AG08396 (cell line): ENCODE results near the gene MTTP.

Experiments used
- DNase-seq: peaks from one replicate; pipeline ENCODE4 v3.0.0; 2012; ENCODE audit warnings: low spot score, mixed read lengths

Gene MTTP

GRCh38 chr4:99593781-99594641 lies 19.4 kb downstream of the MTTP start:
- no peak for DNase-seq

- no peak for DNase-seq
Measured at GRCh38 chr4:99594818-99595217, 20.2 kb downstream of the MTTP start.

- DNase-seq: no peak
Measured at GRCh38 chr4:99606716-99607115, 32.1 kb downstream of the MTTP start.

GRCh38 chr4:99608417-99608816 lies 33.8 kb downstream of the MTTP start:
- no peak for DNase-seq

- DNase-seq: no peak
Measured at GRCh38 chr4:99610605-99611175, 36.1 kb downstream of the MTTP start.

GRCh38 chr4:99612281-99612680 lies 37.7 kb downstream of the MTTP start:
- no peak for DNase-seq

- DNase-seq: no peak
Measured at GRCh38 chr4:99612704-99613103, 38.1 kb downstream of the MTTP start.

- DNase-seq: no peak
Measured at GRCh38 chr4:99614491-99614890, 39.9 kb downstream of the MTTP start.

GRCh38 chr4:99615170-99615820 lies 40.7 kb downstream of the MTTP start:
- DNase-seq: no peak

GRCh38 chr4:99617374-99617773 lies 42.8 kb downstream of the MTTP start:
- no peak for DNase-seq

- no peak for DNase-seq
Measured at GRCh38 chr4:99622341-99622740, 47.7 kb downstream of the MTTP start.

- no peak for DNase-seq
Measured at GRCh38 chr4:99624141-99624719, 49.6 kb downstream of the MTTP start.

- DNase-seq: no peak
Measured at GRCh38 chr4:99625369-99625768, 50.7 kb downstream of the MTTP start.

GRCh38 chr4:99628040-99628439 lies 53.4 kb downstream of the MTTP start:
- DNase-seq: no peak

- no peak for DNase-seq
Measured at GRCh38 chr4:99629962-99630554, 55.4 kb downstream of the MTTP start.

GRCh38 chr4:99630857-99631360 lies 56.3 kb downstream of the MTTP start:
- DNase-seq: no peak

GRCh38 chr4:99633772-99634171 lies 59.1 kb downstream of the MTTP start:
- DNase-seq: no peak

GRCh38 chr4:99634742-99635360 lies 60.2 kb downstream of the MTTP start:
- DNase-seq: no peak

GRCh38 chr4:99635601-99636000 lies 61.0 kb downstream of the MTTP start:
- no peak for DNase-seq

GRCh38 chr4:99636422-99636821 lies 61.8 kb downstream of the MTTP start:
- DNase-seq: no peak

- DNase-seq: no peak
Measured at GRCh38 chr4:99637174-99637573, 62.5 kb downstream of the MTTP start.

- no peak for DNase-seq
Measured at GRCh38 chr4:99640676-99641075, 66.1 kb downstream of the MTTP start.
